H1 (cell line): Measurements from ENCODE around the gene ANO2. TPM values are rescaled to one million over a fixed set of nuclear protein-coding genes. Genes with fewer than 3 reads are reported as not detected.

Experiments used
- CTCF ChIA-PET: fragments of 300-600 bp; sonication (Branson Sonifier 250); formaldehyde crosslinking; loops from one replicate; lab custom pipeline; 2021; ENCODE audit not compliant: partially characterized antibody; lab: Charles Lee
- POLR2A ChIA-PET: fragments of 300-600 bp; sonication (Branson Sonifier 250); formaldehyde crosslinking; loops from one replicate; lab custom pipeline; 2021; ENCODE audit warnings: inconsistent platforms; ENCODE audit not compliant: partially characterized antibody; lab: Charles Lee
- DNase-seq, 2 experiments: peaks; one replicate each; pipeline versions ENCODE4 v3.0.0 to v3.0.0-alpha.2; 2010 to 2022; ENCODE audit warnings: low spot score in 2 of 2, low read depth in 1 of 2, mixed read lengths in 1 of 2
- FAIRE-seq: peaks from 2 replicates; lab custom pipeline; 2011; peaks lifted over from hg19 to GRCh38; lab: Jason Lieb, UNC
- H2AFZ ChIP-seq: 2 replicates; pipeline ENCODE4 v1.8.1; 2012; ENCODE audit warnings: low read length, inconsistent platforms
- H2AK5ac ChIP-seq: 2 replicates; pipeline ENCODE4 v1.6.1; 2013; ENCODE audit warnings: low read depth, low read length
- H2BK120ac ChIP-seq: replicated peaks from 2 replicates; pipeline ENCODE3; 2013; ENCODE audit warnings: low read depth, low read length, inconsistent platforms
- H2BK12ac ChIP-seq: 2 replicates; pipeline ENCODE4 v1.6.1; 2013; ENCODE audit warnings: low read depth, low read length
- H2BK15ac ChIP-seq: 2 replicates; pipeline ENCODE4 v1.6.1; 2013; ENCODE audit warnings: low read length
- H2BK20ac ChIP-seq: 2 replicates; pipeline ENCODE4 v1.6.1; 2013; ENCODE audit warnings: low read length
- H2BK5ac ChIP-seq: 2 replicates; pipeline ENCODE4 v1.6.1; 2013; ENCODE audit warnings: low read depth, low read length
- H3K14ac ChIP-seq: 2 replicates; pipeline ENCODE4 v1.6.1; 2013; ENCODE audit warnings: inconsistent platforms; ENCODE audit not compliant: insufficient read length
- H3K18ac ChIP-seq: 2 replicates; pipeline ENCODE4 v1.6.1; 2013; ENCODE audit warnings: low read length; ENCODE audit errors: extremely low read depth
- H3K23ac ChIP-seq: 2 replicates; pipeline ENCODE4 v1.6.1; 2013; ENCODE audit warnings: inconsistent platforms; ENCODE audit not compliant: insufficient read length
- H3K23me2 ChIP-seq: 2 replicates; pipeline ENCODE4 v1.6.1; 2013; ENCODE audit warnings: low read depth, low read length
- H3K27ac ChIP-seq: 2 replicates; pipeline ENCODE4 v1.6.1; 2011; ENCODE audit warnings: low read depth, low read length, inconsistent platforms
- H3K27me3 ChIP-seq, 4 experiments: replicated peaks in 1 of 4; 1 replicate in 1 of 4; 2 replicates in 3 of 4; pipeline versions ENCODE4 v1.6.1 to v1.8.1; 2011 to 2013; ENCODE audit warnings: low read length in 3 of 4, mild to moderate bottlenecking in 3 of 4, inconsistent platforms in 2 of 4, mixed read lengths in 2 of 4, moderate library complexity in 1 of 4; ENCODE audit not compliant: control insufficient read depth in 3 of 4, insufficient read depth in 3 of 4; ENCODE audit errors: extremely low read depth in 1 of 4
- H3K36me3 ChIP-seq, 4 experiments: 2 replicates each; pipeline versions ENCODE4 v1.6.1 to v1.8.1; 2011 to 2013; ENCODE audit warnings: mild to moderate bottlenecking in 4 of 4, low read length in 3 of 4, moderate library complexity in 2 of 4, control low read depth in 1 of 4, inconsistent platforms in 1 of 4; ENCODE audit not compliant: insufficient read depth in 4 of 4, control insufficient read depth in 2 of 4
- H3K4ac ChIP-seq: replicated peaks from 2 replicates; pipeline ENCODE3; 2013; ENCODE audit warnings: low read length, low read depth, mixed read lengths, inconsistent platforms; ENCODE audit not compliant: insufficient read length
- H3K4me1 ChIP-seq, 4 experiments: replicated peaks in 1 of 4; 1 replicate in 1 of 4; 2 replicates in 3 of 4; pipeline versions ENCODE4 v1.6.1 to v1.8.1; 2011 to 2013; ENCODE audit warnings: low read length in 3 of 4, inconsistent platforms in 2 of 4, mixed read lengths in 1 of 4; ENCODE audit not compliant: insufficient read depth in 4 of 4, control insufficient read depth in 3 of 4
- H3K4me2 ChIP-seq, 2 experiments: 2 replicates each; pipeline versions ENCODE4 v1.6.1 to v1.8.1; 2011 to 2013; ENCODE audit warnings: low read depth in 2 of 2, low read length in 2 of 2, control low read depth in 1 of 2, inconsistent platforms in 1 of 2, mild to moderate bottlenecking in 1 of 2; ENCODE audit not compliant: insufficient read depth in 1 of 2
- H3K4me3 ChIP-seq, 4 experiments: fragments of 200-600, 300-600 bp in 1 of 4; sonication (generic), shearing (Covaris generic), sonication (Bioruptor Twin) in 1 of 4; 2 replicates each; pipeline versions ENCODE4 v1.5.1 to v1.8.1; 2011 to 2016; ENCODE audit warnings: low read length in 4 of 4, low read depth in 3 of 4, control low read depth in 2 of 4, inconsistent platforms in 2 of 4, mild to moderate bottlenecking in 2 of 4, mixed read lengths in 1 of 4, moderate library complexity in 1 of 4; ENCODE audit not compliant: insufficient read depth in 2 of 4; ENCODE audit errors: extremely low read depth in 1 of 4
- H3K56ac ChIP-seq: replicated peaks from 2 replicates; pipeline ENCODE3; 2013; ENCODE audit warnings: low read depth, mild to moderate bottlenecking, mixed read lengths, low read length, inconsistent platforms; ENCODE audit not compliant: insufficient read length
- H3K79me1 ChIP-seq: 2 replicates; pipeline ENCODE4 v1.6.1; 2013; ENCODE audit warnings: low read depth, low read length, control low read depth
- H3K79me2 ChIP-seq, 2 experiments: 2 replicates each; pipeline versions ENCODE4 v1.6.1 to v1.8.1; 2012 to 2013; ENCODE audit warnings: low read length in 2 of 2, mild to moderate bottlenecking in 2 of 2, inconsistent platforms in 1 of 2; ENCODE audit not compliant: insufficient read depth in 2 of 2, control insufficient read depth in 1 of 2
- H3K9ac ChIP-seq, 4 experiments: replicated peaks in 1 of 4; 1 replicate in 1 of 4; 2 replicates in 3 of 4; pipeline versions ENCODE4 v1.6.1 to v1.8.1; 2011 to 2013; ENCODE audit warnings: low read depth in 3 of 4, low read length in 3 of 4, control low read depth in 2 of 4, mild to moderate bottlenecking in 2 of 4, moderate library complexity in 2 of 4, inconsistent platforms in 1 of 4; ENCODE audit errors: extremely low read depth in 1 of 4
- H3K9me3 ChIP-seq, 2 experiments: 2 replicates each; pipeline versions ENCODE4 v1.6.1 to v1.8.1; 2012 to 2013; ENCODE audit warnings: mild to moderate bottlenecking in 2 of 2, moderate library complexity in 2 of 2, control low read depth in 1 of 2, inconsistent platforms in 1 of 2, low read depth in 1 of 2, low read length in 1 of 2, mixed read lengths in 1 of 2; ENCODE audit not compliant: insufficient read depth in 2 of 2
- H4K20me1 ChIP-seq, 2 experiments: replicated peaks in 1 of 2; 2 replicates each; pipeline versions ENCODE3 to v1.8.1; 2011 to 2013; ENCODE audit warnings: inconsistent platforms in 2 of 2, low read length in 2 of 2, mild to moderate bottlenecking in 1 of 2; ENCODE audit not compliant: insufficient read depth in 2 of 2, control insufficient read depth in 1 of 2
- H4K5ac ChIP-seq: 2 replicates; pipeline ENCODE4 v1.6.1; 2013; ENCODE audit warnings: low read length, low read depth, mixed read lengths, inconsistent platforms; ENCODE audit not compliant: insufficient read length
- H4K8ac ChIP-seq: 2 replicates; pipeline ENCODE4 v1.8.0; 2013; ENCODE audit warnings: mild to moderate bottlenecking, moderate library complexity, low read length, inconsistent platforms; ENCODE audit not compliant: insufficient read depth; ENCODE audit errors: extremely low read depth
- H4K91ac ChIP-seq: replicated peaks from 2 replicates; pipeline ENCODE3; 2013; ENCODE audit warnings: low read length, mixed read lengths, inconsistent platforms; ENCODE audit not compliant: insufficient read length
- CHD2 ChIP-seq: IDR thresholded peaks from 2 replicates; pipeline ENCODE4 v1.6.1; 2012; ENCODE audit warnings: low read length, improper control_type of control experiment
- KDM5A ChIP-seq: fragments of 200-600 bp; IDR thresholded peaks from 2 replicates; pipeline ENCODE4 v1.7.1; 2012; ENCODE audit warnings: mild to moderate bottlenecking, low read length, inconsistent platforms, mixed read lengths
- SP1 ChIP-seq: IDR thresholded peaks from 2 replicates; pipeline ENCODE4 v1.6.1; 2011; ENCODE audit warnings: low read depth, low read length
- SUZ12 ChIP-seq: fragments of 200-600 bp; sonication (generic); IDR thresholded peaks from 2 replicates; pipeline ENCODE4 v1.6.1; 2012; ENCODE audit warnings: mild to moderate bottlenecking, inconsistent platforms, low read length, moderate library complexity, mixed read lengths
- WGBS, 2 experiments: shearing (Covaris generic) in 1 of 2; methylation state at CpG; one replicate each; pipeline versions ENCODE4 v1.1.6 to v1.1.7; 2013 to 2015; ENCODE audit warnings: low lambda C conversion rate in 2 of 2, mixed read lengths in 2 of 2, inconsistent platforms in 1 of 2, low coverage in 1 of 2, missing lambda C conversion rate in 1 of 2; ENCODE audit not compliant: insufficient replicate concordance in 2 of 2, insufficient coverage in 1 of 2, insufficient read length in 1 of 2; ENCODE audit errors: extremely low coverage in 1 of 2, missing lambda C conversion rate in 1 of 2; 5-methylcytosine and 5-hydroxymethylcytosine counted together
- polyA plus RNA-seq, 7 experiments: library from polyadenylated mRNA; depleted of rRNA in 3 of 7; stranded (reverse) in 5 of 7; unstranded in 2 of 7; fragments of >200 nt in 5 of 7; fragments of 200-250 nt in 2 of 7; gene quantifications; 1 replicate in 5 of 7; 2 replicates in 1 of 7; 4 replicates in 1 of 7; pipeline versions ENCODE4 v1.2.1 to v1.2.3, GENCODE V29; 2011 to 2013; ENCODE audit warnings: missing spikeins in 2 of 7, mixed read lengths in 2 of 7
- total RNA-seq: library from RNA; stranded (reverse); fragmentation: NEBNext Ultra II Directional; extraction: Animal tissue kit (Norgen Biotek cat#: 25700); gene quantifications from 2 replicates; pipeline ENCODE4 v1.2.1, GENCODE V29; 2021

The ANO2 gene
- total and polyA plus RNA-seq, 2 of the 8 experiments (the other 6 are each of a cell fraction or from before 2014, with no cell fraction given) = 1.9 to 5.5 TPM

DNA sequence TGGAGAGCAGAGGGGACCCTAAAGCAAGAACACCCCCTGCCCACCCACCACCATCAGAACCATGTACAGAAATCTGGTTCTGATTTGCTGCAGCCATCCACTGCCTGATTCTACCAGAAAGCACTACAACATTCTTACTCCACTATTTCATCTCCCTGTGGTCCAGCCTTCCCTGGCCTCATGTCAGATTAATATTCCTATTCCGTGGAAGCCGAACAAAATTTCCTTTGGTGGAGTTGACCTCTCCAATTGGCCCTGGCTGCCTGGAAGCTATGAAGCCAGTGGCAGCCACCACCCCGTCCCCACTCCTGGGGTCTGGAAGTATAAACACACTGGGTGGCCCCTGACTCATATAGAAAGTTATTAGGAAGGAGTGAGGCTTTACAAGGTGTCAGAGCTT, 60.2 kb downstream of the ANO2 start:
- no peak overlapping the region for H3K4ac ChIP-seq
- H2BK5ac ChIP-seq = no peak overlapping the region
- no peak overlapping the region for H3K18ac ChIP-seq
- H3K23me2 ChIP-seq = peaks cover 2% of the 10 kb centered on the region; the same call in 1 of the 2 replicates
- H4K8ac ChIP-seq = no peak overlapping the region
- H3K4me2 ChIP-seq = no peak overlapping the region
- no peaks in the 10 kb centered on the region for H3K79me1 ChIP-seq
- H3K79me2 ChIP-seq = no peaks in the 10 kb centered on the region
- H3K56ac ChIP-seq = no peak overlapping the region
- H2AK5ac ChIP-seq = no peak overlapping the region
- no peak overlapping the region for H4K5ac ChIP-seq
- H3K4me3 ChIP-seq = no peak overlapping the region
- H4K20me1 ChIP-seq = no peaks in the 10 kb centered on the region
- ChIA-PET POLR2A (no interaction called here), CTCF (interaction anchor here (0.9 kb wide), 1 partner anchor 153 kb away, joined by 3 read pairs; no protein-coding TSS in a partner anchor)
- no peak overlapping the region for H3K14ac ChIP-seq
- H3K27me3 ChIP-seq = no peaks in the 10 kb centered on the region
- no peak overlapping the region for H2BK15ac ChIP-seq
- no peak overlapping the region for H4K91ac ChIP-seq
- no peak for DNase-seq
- no peaks in the 10 kb centered on the region for H3K36me3 ChIP-seq
- H3K9me3 ChIP-seq = peaks cover 5 to 10% of the 10 kb centered on the region in 2 experiments; a peak in 3 of 4 replicates
- no peak overlapping the region for H3K27ac ChIP-seq
- no peak overlapping the region for H2BK12ac ChIP-seq
- no peak overlapping the region for H3K9ac ChIP-seq
- H2BK120ac ChIP-seq = no peak overlapping the region
- H2BK20ac ChIP-seq = no peak overlapping the region
- 100% methylated on average over 3 of the region's 3 CpGs; no CpG with 5 or more reads in 1 of the 2 experiments for WGBS, 2 experiments
- no peak overlapping the region for H3K23ac ChIP-seq
- TF ChIP-seq CHD2 (no peak), SP1 (no peak), SUZ12 (no peak), KDM5A (no peak)
- no peak overlapping the region for H2AFZ ChIP-seq
- peaks cover 0 to 6% (median 2%) of the 10 kb centered on the region in 4 experiments; a peak in 3 of 7 replicates for H3K4me1 ChIP-seq
- FAIRE-seq = no peak
